GM20000 (cell line): ENCODE data around the gene CLMN.
A peak's percentile ranks its signal among the peaks of the same experiment; 100 is the strongest.

Experiments
- DNase-seq: peaks from one replicate; pipeline ENCODE4 v3.0.0; 2012; ENCODE audit warnings: low spot score
- CTCF ChIP-seq: IDR thresholded peaks from 2 replicates; pipeline ENCODE4 v1.5.1; 2012; ENCODE audit warnings: mild to moderate bottlenecking, control low read depth; ENCODE audit errors: extremely low read depth, missing control alignments

Gene CLMN

GRCh38 chr14:95162641-95163040, 157.1 kb downstream of the CLMN start:
- TF ChIP-seq CTCF, result no peak
- no peak for DNase-seq

- DNase-seq, result peak; percentile 99
- no peak for TF ChIP-seq CTCF
Observed at GRCh38 chr14:95157327-95158189, 162.2 kb downstream of the CLMN start, which contains the start of gene DICER1. Gene DICER1 (minus strand): TSS chr14:95157529. CDS start chr14:95133458, 24,071 bp downstream.

- DNase-seq, result no peak
- TF ChIP-seq CTCF, result no peak
Observed at GRCh38 chr14:95157048-95157326, 162.7 kb downstream of the CLMN start.

GRCh38 chr14:95156161-95157047, 163.3 kb downstream of the CLMN start:
- DNase-seq, result peak; percentile 43
- no peak for TF ChIP-seq CTCF

GRCh38 chr14:95155045-95155444, 164.7 kb downstream of the CLMN start:
- no peak for TF ChIP-seq CTCF
- DNase-seq, result no peak

GRCh38 chr14:95153866-95154265, 165.8 kb downstream of the CLMN start:
- DNase-seq, result no peak
- TF ChIP-seq CTCF, result no peak

GRCh38 chr14:95151561-95151960, 168.1 kb downstream of the CLMN start:
- TF ChIP-seq CTCF, result no peak
- no peak for DNase-seq
